Testis (tissue), 3 donors: ENCODE measurements around the gene SLC34A3. TPM values are rescaled to one million over a fixed set of nuclear protein-coding genes. Genes with fewer than 3 reads are reported as not detected.

ENCODE experiments used
- DNase-seq: peaks from one replicate; pipeline ENCODE4 v3.0.0-alpha.2; 2019
- H3K27ac ChIP-seq, 2 donors: fragments of 200-600 bp; sonication (generic); one replicate each; pipeline ENCODE4 v1.5.1; 2019
- H3K27me3 ChIP-seq: fragments of 200-600 bp; sonication (generic); one replicate; pipeline ENCODE4 v1.5.1; 2019
- H3K36me3 ChIP-seq: fragments of 200-600 bp; sonication (generic); one replicate; pipeline ENCODE4 v1.5.1; 2017; ENCODE audit warnings: low read depth; ENCODE audit errors: missing control alignments
- H3K4me1 ChIP-seq: fragments of 200-600 bp; sonication (generic); one replicate; pipeline ENCODE4 v1.5.1; 2019
- H3K4me3 ChIP-seq, 2 donors: fragments of 200-600 bp; sonication (generic); one replicate each; pipeline ENCODE4 v1.5.1; 2017 to 2019
- H3K9me3 ChIP-seq: fragments of 200-600 bp; sonication (generic); one replicate; pipeline ENCODE4 v1.5.1; 2017
- POLR2A ChIP-seq: fragments of 450-650 bp; IDR thresholded peaks from one replicate; pipeline ENCODE4 v1.6.1; 2017; ENCODE audit warnings: antibody characterized with exemption, mild to moderate bottlenecking, moderate library complexity
- WGBS, 2 donors: methylation state at CpG; one replicate each; pipeline ENCODE4 v1.1.5; 2018; 5-methylcytosine and 5-hydroxymethylcytosine counted together
- intact Hi-C: fragments of 100-400 bp; cut with DNase I; formaldehyde crosslinking; loops from one replicate; pipeline ENCODE4 v1.15.1; 2023; ENCODE audit warnings: low total_unique reads
- polyA plus RNA-seq: library from polyadenylated mRNA; stranded (reverse); fragments of 350-450 nt; fragmentation: Illumina TruSeq; extraction: RNeasy Lipid Tissue Mini Kit (QIAGEN cat#74804); gene quantifications from one replicate; pipeline ENCODE4 v1.2.3, GENCODE V29; 2014; ENCODE audit warnings: low read depth, low replicate concordance; ENCODE audit not compliant: insufficient read depth
- total RNA-seq, 2 donors: library from RNA; depleted of rRNA; stranded (reverse); fragments of >200 nt; gene quantifications; one replicate each; pipeline ENCODE4 v1.2.3, GENCODE V29; 2016
- TF ChIP-seq, protein P1 (sequence below), 3 experiments: fragments of 450-650 bp in 2 of 3; fragments of 200-600 bp in 1 of 3; sonication (generic) in 1 of 3; IDR thresholded peaks; one replicate each; pipeline ENCODE4 v1.5.1; 2016 to 2019; ENCODE audit warnings: antibody characterized with exemption in 3 of 3, mild to moderate bottlenecking in 2 of 3, moderate library complexity in 1 of 3

SLC34A3 gene
- total and polyA plus RNA-seq, 3 donors from 2014 or later = 0.15 to 0.25 (median 0.24) TPM

DNA sequence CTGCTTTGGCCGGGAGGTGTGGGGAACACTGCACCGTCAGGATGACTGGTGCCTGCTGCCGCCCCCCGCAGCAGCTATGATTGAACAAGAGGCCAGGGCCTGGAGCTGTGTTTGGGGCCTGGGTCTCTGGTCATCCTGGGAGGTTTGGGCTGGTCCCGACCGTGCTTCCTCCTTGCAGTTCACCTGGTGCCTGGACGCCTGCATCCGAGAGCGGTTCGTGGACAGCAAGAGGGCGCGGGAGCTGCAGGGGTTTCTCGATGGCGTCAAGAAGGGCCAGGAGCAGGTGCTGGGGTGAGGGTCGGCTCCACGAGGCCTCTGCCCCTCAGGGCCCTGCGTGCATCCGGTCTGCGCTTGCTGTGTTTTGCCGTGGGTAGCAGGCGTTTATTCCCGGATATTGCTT is 33.4 kb downstream of the SLC34A3 start:
- Histone ChIP-seq H3K36me3 (no peaks in the 10 kb centered on the region), H3K27ac (no peak overlapping the region), H3K27me3 (no peaks in the 10 kb centered on the region), H3K9me3 (no peaks in the 10 kb centered on the region), H3K4me1 (peaks cover 4% of the 10 kb centered on the region), H3K4me3 (no peak overlapping the region)
- no peak for DNase-seq
- WGBS, 2 donors = 91 to 96% methylated on average over 9 to 22 of the region's 22 CpGs
- TF ChIP-seq POLR2A = no peak
- TF ChIP-seq, protein P1, sequence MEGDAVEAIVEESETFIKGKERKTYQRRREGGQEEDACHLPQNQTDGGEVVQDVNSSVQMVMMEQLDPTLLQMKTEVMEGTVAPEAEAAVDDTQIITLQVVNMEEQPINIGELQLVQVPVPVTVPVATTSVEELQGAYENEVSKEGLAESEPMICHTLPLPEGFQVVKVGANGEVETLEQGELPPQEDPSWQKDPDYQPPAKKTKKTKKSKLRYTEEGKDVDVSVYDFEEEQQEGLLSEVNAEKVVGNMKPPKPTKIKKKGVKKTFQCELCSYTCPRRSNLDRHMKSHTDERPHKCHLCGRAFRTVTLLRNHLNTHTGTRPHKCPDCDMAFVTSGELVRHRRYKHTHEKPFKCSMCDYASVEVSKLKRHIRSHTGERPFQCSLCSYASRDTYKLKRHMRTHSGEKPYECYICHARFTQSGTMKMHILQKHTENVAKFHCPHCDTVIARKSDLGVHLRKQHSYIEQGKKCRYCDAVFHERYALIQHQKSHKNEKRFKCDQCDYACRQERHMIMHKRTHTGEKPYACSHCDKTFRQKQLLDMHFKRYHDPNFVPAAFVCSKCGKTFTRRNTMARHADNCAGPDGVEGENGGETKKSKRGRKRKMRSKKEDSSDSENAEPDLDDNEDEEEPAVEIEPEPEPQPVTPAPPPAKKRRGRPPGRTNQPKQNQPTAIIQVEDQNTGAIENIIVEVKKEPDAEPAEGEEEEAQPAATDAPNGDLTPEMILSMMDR (IDR thresholded peaks at IDR 0.05) = no peak
- intact Hi-C loops = no loop called here

DNA sequence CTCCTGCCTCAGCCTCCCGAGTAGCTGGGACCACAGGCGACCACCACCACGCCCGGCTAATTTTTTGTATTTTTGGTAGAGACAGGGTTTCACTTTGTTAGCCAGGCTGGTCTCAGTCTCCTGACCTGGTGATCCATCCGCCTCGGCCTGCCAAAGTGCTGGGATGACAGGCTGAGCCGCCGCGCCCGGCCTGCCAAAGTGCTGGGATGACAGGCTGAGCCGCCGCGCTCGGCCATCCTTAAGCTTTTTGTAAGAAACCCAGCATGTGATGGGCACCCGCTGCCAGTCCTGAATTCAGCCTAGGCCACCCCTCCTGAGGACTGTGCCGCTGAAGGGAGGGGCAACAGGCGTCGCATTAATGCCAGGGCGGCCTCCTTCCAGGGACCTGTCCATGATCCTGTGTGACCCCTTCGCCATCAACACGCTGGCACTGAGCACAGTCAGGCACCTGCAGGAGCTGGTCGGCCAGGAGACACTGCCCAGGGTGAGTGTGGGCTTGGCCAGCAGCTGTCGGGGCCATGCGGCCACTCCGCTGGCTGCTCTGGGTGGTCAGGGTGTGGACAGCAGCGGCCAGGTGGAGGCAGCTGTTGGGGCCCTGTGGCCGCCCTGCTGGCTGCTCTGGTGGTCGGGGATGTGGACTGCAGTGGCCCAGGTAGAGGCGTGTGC is 34.9 kb downstream of the SLC34A3 start:
- Histone ChIP-seq H3K36me3 (no peaks in the 10 kb centered on the region), H3K4me1 (peaks cover 10% of the 10 kb centered on the region), H3K4me3 (no peak overlapping the region), H3K27me3 (no peaks in the 10 kb centered on the region), H3K9me3 (no peaks in the 10 kb centered on the region), H3K27ac (no peak overlapping the region)
- intact Hi-C loops = no loop called here
- 83 to 92% methylated on average over 10 to 29 of the region's 29 CpGs for WGBS, 2 donors
- TF ChIP-seq, protein P1 (IDR thresholded peaks at IDR 0.05) = no peak
- no peak for TF ChIP-seq POLR2A
- no peak for DNase-seq

DNA sequence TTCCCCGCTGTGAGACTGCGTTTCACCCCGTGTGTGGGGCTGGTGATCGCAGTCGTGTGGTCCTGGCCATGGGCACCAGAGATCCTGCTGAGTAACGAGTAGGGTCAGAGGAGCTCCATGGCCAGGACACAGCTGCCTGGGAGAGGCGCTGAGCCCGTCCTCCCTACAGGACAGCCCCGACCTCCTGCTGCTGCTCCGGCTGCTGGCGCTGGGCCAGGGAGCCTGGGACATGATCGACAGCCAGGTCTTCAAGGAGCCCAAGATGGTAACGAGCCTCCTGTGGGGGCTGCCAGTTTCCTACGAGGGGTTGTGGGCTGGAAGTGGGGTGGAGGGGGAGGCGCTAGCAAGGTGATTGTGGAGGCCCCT is 35.4 kb downstream of the SLC34A3 start:
- Histone ChIP-seq H3K4me1 (peaks cover 10% of the 10 kb centered on the region), H3K36me3 (no peaks in the 10 kb centered on the region), H3K9me3 (no peaks in the 10 kb centered on the region), H3K27me3 (no peaks in the 10 kb centered on the region), H3K4me3 (no peak overlapping the region), H3K27ac (no peak overlapping the region)
- 87 to 90% methylated on average over 7 to 15 of the region's 15 CpGs for WGBS, 2 donors
- no peak for TF ChIP-seq POLR2A
- TF ChIP-seq, protein P1 (IDR thresholded peaks at IDR 0.05) = no peak
- no peak for DNase-seq
- intact Hi-C loops = no loop called here

DNA sequence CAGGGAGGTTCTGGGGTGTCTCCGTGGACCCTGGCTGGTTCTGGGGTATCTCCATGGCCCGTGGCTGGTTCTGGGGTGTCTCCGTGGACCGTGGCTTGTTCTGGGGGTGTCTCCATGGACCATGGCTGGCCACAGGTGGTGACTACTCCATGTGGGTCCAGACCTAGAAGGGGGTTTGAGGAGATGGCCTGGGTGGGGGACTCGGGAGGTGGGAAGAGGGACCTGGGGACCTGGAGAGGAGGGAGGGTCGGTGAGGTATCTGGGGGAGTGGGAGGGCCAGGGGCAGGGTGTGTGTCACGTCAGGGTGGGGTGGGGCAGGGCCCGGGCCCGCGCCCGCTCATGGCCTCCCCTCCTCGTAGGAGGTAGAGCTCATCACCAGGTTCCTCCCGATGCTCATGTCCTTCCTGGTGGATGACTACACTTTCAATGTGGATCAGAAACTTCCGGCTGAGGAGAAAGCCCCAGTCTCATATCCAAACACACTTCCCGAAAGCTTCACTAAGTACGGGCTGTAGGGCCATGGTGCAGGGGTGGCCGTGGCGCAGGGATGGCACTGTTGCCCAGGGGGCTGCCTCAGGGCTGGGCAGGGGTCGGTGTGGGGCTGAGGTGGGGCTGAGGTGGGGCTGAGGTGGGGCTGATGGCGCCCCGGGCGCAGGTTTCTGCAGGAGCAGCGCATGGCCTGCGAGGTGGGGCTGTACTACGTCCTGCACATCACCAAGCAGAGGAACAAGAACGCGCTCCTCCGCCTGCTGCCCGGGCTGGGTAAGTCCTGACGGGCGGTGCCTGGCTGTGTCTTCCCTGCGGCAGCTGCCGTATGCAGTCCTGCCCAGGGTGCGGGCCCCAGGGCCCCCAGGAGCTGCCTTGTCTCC is 36.1 kb downstream of the SLC34A3 start:
- Histone ChIP-seq H3K4me1 (peaks cover 10% of the 10 kb centered on the region), H3K4me3 (no peak overlapping the region), H3K27me3 (no peaks in the 10 kb centered on the region), H3K36me3 (no peaks in the 10 kb centered on the region), H3K9me3 (no peaks in the 10 kb centered on the region), H3K27ac (no peak overlapping the region)
- 89 to 92% methylated on average over 25 to 34 of the region's 34 CpGs for WGBS, 2 donors
- intact Hi-C loops = no loop called here
- TF ChIP-seq POLR2A = no peak
- TF ChIP-seq, protein P1 (IDR thresholded peaks at IDR 0.05) = no peak
- no peak for DNase-seq
